Measurements from ENCODE around the gene GLRB. TPM values are rescaled to one million over a fixed set of nuclear protein-coding genes. Genes with fewer than 3 reads are reported as not detected.

GLRB gene
- polyA plus RNA-seq, 2 donors = 0.08 to 0.14 TPM

DNA sequence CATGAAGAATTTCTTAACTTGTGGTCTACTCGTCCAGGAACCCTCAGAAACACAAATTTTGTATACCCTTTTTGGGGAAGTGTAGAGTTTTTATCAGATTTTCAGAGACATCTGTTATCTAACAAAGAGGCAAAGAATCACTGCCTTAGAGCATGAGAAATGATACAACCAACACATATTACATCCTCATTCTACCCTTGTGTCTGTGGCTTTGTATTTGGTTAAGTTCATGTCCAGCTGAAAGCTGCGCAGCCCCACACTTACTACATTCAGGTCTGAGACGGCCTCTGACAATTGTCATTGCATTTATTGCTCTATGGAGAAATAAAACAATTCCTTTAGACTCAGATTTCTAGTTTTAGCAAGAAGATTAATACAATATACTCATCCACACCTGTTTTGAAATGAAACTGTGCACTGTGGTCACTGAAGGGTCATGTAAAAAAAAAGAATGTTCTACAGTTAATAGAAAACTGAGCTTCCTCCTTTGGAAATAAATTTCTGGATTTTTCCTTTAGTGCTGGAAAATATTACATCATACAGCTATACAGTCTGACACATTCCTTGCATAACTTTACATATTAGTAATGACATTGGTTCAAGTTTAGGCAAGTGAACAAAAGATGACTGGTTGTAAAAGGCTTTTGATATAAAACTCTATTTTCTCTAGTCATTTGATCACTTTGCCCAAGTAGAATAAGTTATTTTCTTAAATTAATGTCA lies 39.8 kb downstream of the GLRB start:
- WGBS, 2 donors = 72 to 79% methylated on average over 3 of the region's 3 CpGs

DNA sequence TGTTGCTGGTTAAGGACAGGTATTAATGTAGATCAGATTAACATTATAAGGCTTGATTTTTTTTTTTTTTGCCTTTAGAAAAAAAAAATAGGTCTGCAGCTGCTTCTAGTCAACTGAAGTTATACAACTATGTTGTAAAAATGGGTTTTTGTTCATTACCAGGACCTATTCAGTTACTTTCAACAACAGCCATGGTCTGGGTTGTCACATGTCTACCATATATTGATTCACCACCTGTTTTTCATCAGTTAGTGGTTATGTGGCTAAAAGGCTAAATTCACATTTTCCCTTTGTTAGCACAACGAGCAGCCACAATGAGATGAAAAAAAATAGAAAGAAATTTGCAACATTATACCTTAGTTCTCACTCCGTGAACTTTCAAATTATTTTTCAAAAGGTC lies 45.5 kb downstream of the GLRB start:
- Histone ChIP-seq H3K4me1 (ENCODE audit: control insufficient read depth in 2 of 2, insufficient read depth in 2 of 2, low read length in 1 of 2) (no peaks in the 10 kb centered on the region), H3K4me3 (ENCODE audit: low read depth in 1 of 2, low read length in 2 of 2) (no peak overlapping the region), H3K9me3 (ENCODE audit: control insufficient read depth in 2 of 2, insufficient read depth in 1 of 2, low read depth in 1 of 2, low read length in 1 of 2) (no peaks in the 10 kb centered on the region), H3K27me3 (ENCODE audit: control insufficient read depth in 1 of 2, insufficient read depth in 2 of 2, low read length in 2 of 2) (no peaks in the 10 kb centered on the region), H3K27ac (ENCODE audit: low read depth in 2 of 2, low read length in 1 of 2) (no peak overlapping the region), H3K36me3 (ENCODE audit: control insufficient read depth in 2 of 2, insufficient read depth in 2 of 2, low read length in 1 of 2) (no peaks in the 10 kb centered on the region)
- WGBS, 2 donors = 78 to 85% methylated on average over 2 of the region's 2 CpGs

More for the DNA sequence above, 39.8 kb downstream of the GLRB start:
- Histone ChIP-seq H3K9me3 (ENCODE audit: control insufficient read depth in 2 of 2, insufficient read depth in 1 of 2, low read depth in 1 of 2, low read length in 1 of 2) (no peaks in the 10 kb centered on the region), H3K36me3 (ENCODE audit: control insufficient read depth in 2 of 2, insufficient read depth in 2 of 2, low read length in 1 of 2) (no peaks in the 10 kb centered on the region), H3K27ac (ENCODE audit: low read depth in 2 of 2, low read length in 1 of 2) (no peak overlapping the region), H3K4me3 (ENCODE audit: low read depth in 1 of 2, low read length in 2 of 2) (no peak overlapping the region), H3K4me1 (ENCODE audit: control insufficient read depth in 2 of 2, insufficient read depth in 2 of 2, low read length in 1 of 2) (no peaks in the 10 kb centered on the region), H3K27me3 (ENCODE audit: control insufficient read depth in 1 of 2, insufficient read depth in 2 of 2, low read length in 2 of 2) (no peaks in the 10 kb centered on the region)

GRCh38 chr4:157127571-157127970 lies 51.6 kb downstream of the GLRB start:
- Histone ChIP-seq H3K9me3 (ENCODE audit: control insufficient read depth in 2 of 2, insufficient read depth in 1 of 2, low read depth in 1 of 2, low read length in 1 of 2) (no peaks in the 10 kb centered on the region), H3K27me3 (ENCODE audit: control insufficient read depth in 1 of 2, insufficient read depth in 2 of 2, low read length in 2 of 2) (no peaks in the 10 kb centered on the region), H3K4me3 (ENCODE audit: low read depth in 1 of 2, low read length in 2 of 2) (no peak overlapping the region), H3K4me1 (ENCODE audit: control insufficient read depth in 2 of 2, insufficient read depth in 2 of 2, low read length in 1 of 2) (no peaks in the 10 kb centered on the region), H3K27ac (ENCODE audit: low read depth in 2 of 2, low read length in 1 of 2) (no peak overlapping the region), H3K36me3 (ENCODE audit: control insufficient read depth in 2 of 2, insufficient read depth in 2 of 2, low read length in 1 of 2) (no peaks in the 10 kb centered on the region)
- WGBS, 2 donors = 89 to 90% methylated on average over 2 of the region's 2 CpGs

DNA sequence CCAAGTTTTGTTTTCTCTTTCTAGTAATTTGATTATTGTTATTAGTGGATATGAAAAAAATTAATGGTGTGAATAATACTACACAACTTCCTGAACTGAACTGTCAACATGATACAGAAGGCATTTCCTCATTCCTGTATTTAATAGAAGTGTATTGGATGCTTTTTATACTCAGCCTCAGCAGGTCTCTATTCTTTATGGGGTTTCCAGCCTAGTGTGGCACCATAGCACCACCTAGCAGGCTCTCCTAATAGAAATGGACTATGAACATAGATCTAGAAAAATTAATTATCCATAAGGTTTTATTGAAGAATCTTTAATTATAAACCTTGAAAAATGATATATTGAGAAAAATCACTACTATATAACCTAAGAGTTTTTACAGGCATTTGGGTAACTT lies 52.4 kb downstream of the GLRB start:
- Histone ChIP-seq H3K9me3 (ENCODE audit: control insufficient read depth in 2 of 2, insufficient read depth in 1 of 2, low read depth in 1 of 2, low read length in 1 of 2) (no peaks in the 10 kb centered on the region), H3K36me3 (ENCODE audit: control insufficient read depth in 2 of 2, insufficient read depth in 2 of 2, low read length in 1 of 2) (no peaks in the 10 kb centered on the region), H3K4me1 (ENCODE audit: control insufficient read depth in 2 of 2, insufficient read depth in 2 of 2, low read length in 1 of 2) (no peaks in the 10 kb centered on the region), H3K27me3 (ENCODE audit: control insufficient read depth in 1 of 2, insufficient read depth in 2 of 2, low read length in 2 of 2) (no peaks in the 10 kb centered on the region), H3K27ac (ENCODE audit: low read depth in 2 of 2, low read length in 1 of 2) (no peak overlapping the region), H3K4me3 (ENCODE audit: low read depth in 1 of 2, low read length in 2 of 2) (no peak overlapping the region)

DNA sequence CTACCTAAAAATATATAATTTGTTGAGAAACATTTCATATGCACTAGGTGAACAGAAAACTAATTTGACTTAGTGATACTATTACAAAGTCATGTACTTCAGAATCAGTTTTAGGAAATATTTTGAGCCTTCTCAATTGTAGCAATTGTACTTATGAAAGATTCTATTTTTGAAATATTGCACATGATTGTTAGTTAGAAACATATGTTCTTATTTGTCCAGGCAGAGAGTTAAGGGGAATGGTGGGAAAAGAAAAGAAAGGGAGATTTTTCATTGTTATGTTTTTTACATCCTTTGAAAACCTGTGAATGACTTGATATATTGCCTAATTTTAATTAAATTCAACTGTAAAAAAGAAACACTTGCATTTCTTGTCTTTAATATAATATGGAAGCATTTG lies 66.0 kb downstream of the GLRB start:
- no peaks in the 10 kb centered on the region for H3K36me3 ChIP-seq (ENCODE audit: control insufficient read depth in 2 of 2, insufficient read depth in 2 of 2, low read length in 1 of 2)
- H3K4me1 ChIP-seq (ENCODE audit: control insufficient read depth in 2 of 2, insufficient read depth in 2 of 2, low read length in 1 of 2) = no peaks in the 10 kb centered on the region
- no peak overlapping the region for H3K27ac ChIP-seq (ENCODE audit: low read depth in 2 of 2, low read length in 1 of 2)
- H3K4me3 ChIP-seq (ENCODE audit: low read depth in 1 of 2, low read length in 2 of 2) = no peak overlapping the region
- no peaks in the 10 kb centered on the region for H3K27me3 ChIP-seq (ENCODE audit: control insufficient read depth in 1 of 2, insufficient read depth in 2 of 2, low read length in 2 of 2)
- H3K9me3 ChIP-seq (ENCODE audit: control insufficient read depth in 2 of 2, insufficient read depth in 1 of 2, low read depth in 1 of 2, low read length in 1 of 2) = no peaks in the 10 kb centered on the region

DNA sequence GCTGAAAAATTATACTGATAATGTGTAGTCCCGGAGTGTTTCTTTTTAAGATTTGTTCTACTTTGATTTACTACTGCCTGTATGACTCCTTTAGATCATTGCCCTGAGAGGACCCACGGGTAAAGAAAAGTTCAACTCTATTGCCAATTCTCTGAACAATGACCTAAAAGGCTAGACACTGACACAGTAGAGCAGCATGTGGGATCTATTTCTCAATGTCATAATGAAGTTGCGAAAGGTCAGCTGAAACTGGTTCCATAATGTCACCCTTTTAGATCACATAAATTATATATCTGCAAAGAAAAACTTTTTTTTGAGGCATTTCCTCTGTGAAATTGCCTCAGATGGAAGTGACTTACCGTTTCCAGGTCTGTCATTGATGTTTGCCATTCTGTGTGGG lies 67.4 kb downstream of the GLRB start:
- no peak overlapping the region for H3K4me3 ChIP-seq (ENCODE audit: low read depth in 1 of 2, low read length in 2 of 2)
- H3K27ac ChIP-seq (ENCODE audit: low read depth in 2 of 2, low read length in 1 of 2) = no peak overlapping the region
- no peaks in the 10 kb centered on the region for H3K27me3 ChIP-seq (ENCODE audit: control insufficient read depth in 1 of 2, insufficient read depth in 2 of 2, low read length in 2 of 2)
- no peaks in the 10 kb centered on the region for H3K4me1 ChIP-seq (ENCODE audit: control insufficient read depth in 2 of 2, insufficient read depth in 2 of 2, low read length in 1 of 2)
- H3K9me3 ChIP-seq (ENCODE audit: control insufficient read depth in 2 of 2, insufficient read depth in 1 of 2, low read depth in 1 of 2, low read length in 1 of 2) = no peaks in the 10 kb centered on the region
- H3K36me3 ChIP-seq (ENCODE audit: control insufficient read depth in 2 of 2, insufficient read depth in 2 of 2, low read length in 1 of 2) = no peaks in the 10 kb centered on the region
- 84% methylated on average over 4 of the region's 4 CpGs for WGBS, 2 donors

DNA sequence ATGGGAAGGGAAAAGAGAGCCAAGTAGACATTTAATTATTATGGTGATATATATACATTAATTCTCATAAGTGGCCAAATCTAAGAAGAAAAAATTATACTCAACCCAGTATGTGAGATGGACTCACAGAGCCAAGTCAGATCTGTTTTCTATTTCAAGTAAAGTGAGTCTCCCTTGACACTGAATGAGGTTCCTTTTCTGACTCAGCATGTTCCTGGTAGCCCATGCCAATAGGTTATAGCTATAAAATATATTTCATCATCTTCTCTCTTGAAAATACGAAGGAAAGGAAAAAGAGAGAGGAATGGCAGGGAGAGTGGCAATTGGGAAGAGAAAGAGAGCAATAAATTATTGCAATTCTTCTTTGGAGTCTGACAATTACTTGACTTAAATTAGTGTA lies 75.8 kb downstream of the GLRB start:
- no peaks in the 10 kb centered on the region for H3K27me3 ChIP-seq (ENCODE audit: control insufficient read depth in 1 of 2, insufficient read depth in 2 of 2, low read length in 2 of 2)
- H3K9me3 ChIP-seq (ENCODE audit: control insufficient read depth in 2 of 2, insufficient read depth in 1 of 2, low read depth in 1 of 2, low read length in 1 of 2) = no peaks in the 10 kb centered on the region
- H3K4me3 ChIP-seq (ENCODE audit: low read depth in 1 of 2, low read length in 2 of 2) = no peak overlapping the region
- no peaks in the 10 kb centered on the region for H3K4me1 ChIP-seq (ENCODE audit: control insufficient read depth in 2 of 2, insufficient read depth in 2 of 2, low read length in 1 of 2)
- WGBS, 2 donors = 77 to 89% methylated on average over 1 of the region's 1 CpG
- H3K36me3 ChIP-seq (ENCODE audit: control insufficient read depth in 2 of 2, insufficient read depth in 2 of 2, low read length in 1 of 2) = no peaks in the 10 kb centered on the region
- no peak overlapping the region for H3K27ac ChIP-seq (ENCODE audit: low read depth in 2 of 2, low read length in 1 of 2)

DNA sequence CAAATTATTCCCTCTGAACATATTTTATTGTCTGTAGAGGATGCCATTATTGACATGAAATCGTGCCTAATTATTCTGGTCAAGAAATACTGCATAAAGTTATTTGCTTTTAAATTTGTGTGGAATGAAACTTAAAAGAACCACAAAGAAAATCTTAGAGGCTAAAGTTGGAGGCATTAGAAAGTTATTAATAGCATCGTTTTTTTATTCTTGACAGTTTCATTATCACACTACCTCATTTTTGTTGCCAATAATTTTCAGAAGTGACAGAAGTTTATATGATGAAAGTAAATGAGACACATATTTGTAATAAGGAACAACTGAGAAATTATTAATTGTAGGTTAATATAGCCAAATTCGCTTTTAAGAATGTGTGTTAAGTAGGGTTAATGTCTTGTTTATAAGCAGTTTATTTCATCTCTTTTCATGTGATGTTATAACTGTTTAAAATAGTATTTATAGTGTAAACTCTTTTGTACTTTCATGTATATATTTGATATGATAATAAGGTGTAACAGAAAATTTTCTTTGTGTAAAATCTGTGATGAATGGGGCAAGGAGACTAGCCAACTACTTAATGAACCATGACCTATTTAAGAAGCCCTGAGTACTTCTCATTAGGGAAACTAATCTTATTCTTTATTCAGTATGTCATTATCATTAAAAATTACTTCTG lies 90.1 kb downstream of the GLRB start:
- H3K27ac ChIP-seq (ENCODE audit: low read depth in 2 of 2, low read length in 1 of 2) = no peak overlapping the region
- no peaks in the 10 kb centered on the region for H3K9me3 ChIP-seq (ENCODE audit: control insufficient read depth in 2 of 2, insufficient read depth in 1 of 2, low read depth in 1 of 2, low read length in 1 of 2)
- H3K27me3 ChIP-seq (ENCODE audit: control insufficient read depth in 1 of 2, insufficient read depth in 2 of 2, low read length in 2 of 2) = no peaks in the 10 kb centered on the region
- H3K4me3 ChIP-seq (ENCODE audit: low read depth in 1 of 2, low read length in 2 of 2) = no peak overlapping the region
- H3K4me1 ChIP-seq (ENCODE audit: control insufficient read depth in 2 of 2, insufficient read depth in 2 of 2, low read length in 1 of 2) = no peaks in the 10 kb centered on the region
- 47 to 69% methylated on average over 3 of the region's 3 CpGs for WGBS, 2 donors
- no peaks in the 10 kb centered on the region for H3K36me3 ChIP-seq (ENCODE audit: control insufficient read depth in 2 of 2, insufficient read depth in 2 of 2, low read length in 1 of 2)

DNA sequence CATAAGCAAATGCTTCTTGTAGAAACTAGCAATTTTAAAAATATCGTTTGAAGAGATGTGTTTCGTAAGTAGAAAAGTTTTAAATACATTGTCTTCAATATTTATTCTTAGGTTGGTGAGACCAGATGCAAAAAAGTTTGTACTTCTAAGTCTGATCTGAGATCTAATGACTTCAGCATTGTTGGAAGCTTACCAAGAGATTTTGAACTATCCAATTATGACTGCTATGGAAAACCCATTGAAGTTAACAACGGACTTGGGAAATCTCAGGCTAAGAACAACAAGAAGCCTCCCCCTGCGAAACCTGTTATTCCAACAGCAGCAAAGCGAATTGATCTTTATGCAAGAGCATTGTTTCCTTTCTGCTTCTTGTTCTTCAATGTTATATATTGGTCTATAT lies 94.4 kb downstream of the GLRB start:
- Histone ChIP-seq H3K9me3 (ENCODE audit: control insufficient read depth in 2 of 2, insufficient read depth in 1 of 2, low read depth in 1 of 2, low read length in 1 of 2) (no peaks in the 10 kb centered on the region), H3K27me3 (ENCODE audit: control insufficient read depth in 1 of 2, insufficient read depth in 2 of 2, low read length in 2 of 2) (no peaks in the 10 kb centered on the region), H3K36me3 (ENCODE audit: control insufficient read depth in 2 of 2, insufficient read depth in 2 of 2, low read length in 1 of 2) (no peaks in the 10 kb centered on the region), H3K4me1 (ENCODE audit: control insufficient read depth in 2 of 2, insufficient read depth in 2 of 2, low read length in 1 of 2) (no peaks in the 10 kb centered on the region), H3K4me3 (ENCODE audit: low read depth in 1 of 2, low read length in 2 of 2) (no peak overlapping the region), H3K27ac (ENCODE audit: low read depth in 2 of 2, low read length in 1 of 2) (no peak overlapping the region)
- 77 to 80% methylated on average over 5 of the region's 5 CpGs for WGBS, 2 donors

DNA sequence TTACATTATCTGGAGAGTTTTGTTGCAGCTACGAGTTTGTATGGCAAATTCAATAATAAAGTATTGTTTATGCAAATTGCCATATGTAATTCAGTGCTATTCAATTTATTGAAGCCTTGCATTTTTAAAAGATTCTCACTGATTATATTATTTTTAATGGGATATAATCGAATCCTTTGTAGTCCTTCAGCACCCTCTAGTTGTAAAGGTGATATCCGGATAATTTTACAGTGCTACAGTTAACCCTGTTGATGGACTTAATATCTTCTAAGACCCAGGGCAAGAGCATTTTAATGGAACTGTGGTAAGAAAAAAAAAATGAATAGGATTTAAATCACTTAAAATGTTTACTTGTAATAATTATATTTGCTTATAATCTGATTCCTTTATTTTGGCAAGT lies 96.1 kb downstream of the GLRB start:
- H3K9me3 ChIP-seq (ENCODE audit: control insufficient read depth in 2 of 2, insufficient read depth in 1 of 2, low read depth in 1 of 2, low read length in 1 of 2) = no peaks in the 10 kb centered on the region
- H3K36me3 ChIP-seq (ENCODE audit: control insufficient read depth in 2 of 2, insufficient read depth in 2 of 2, low read length in 1 of 2) = no peaks in the 10 kb centered on the region
- WGBS, 2 donors = 34% methylated on average over 3 of the region's 3 CpGs
- H3K4me3 ChIP-seq (ENCODE audit: low read depth in 1 of 2, low read length in 2 of 2) = no peak overlapping the region
- H3K27me3 ChIP-seq (ENCODE audit: control insufficient read depth in 1 of 2, insufficient read depth in 2 of 2, low read length in 2 of 2) = no peaks in the 10 kb centered on the region
- no peaks in the 10 kb centered on the region for H3K4me1 ChIP-seq (ENCODE audit: control insufficient read depth in 2 of 2, insufficient read depth in 2 of 2, low read length in 1 of 2)
- H3K27ac ChIP-seq (ENCODE audit: low read depth in 2 of 2, low read length in 1 of 2) = no peak overlapping the region

All from esophagus (tissue), 2 donors.